GM19438 (cell line): ENCODE measurements around the gene IQSEC1.

Source experiments
- ATAC-seq: cut with Tn5 transposase; IDR thresholded peaks from one replicate; pipeline ENCODE4 v1.9.1; 2021; ENCODE audit warnings: low read depth; ENCODE audit not compliant: unreplicated experiment

IQSEC1 gene

GRCh38 chr3:12903000-12903800 is 170.0 kb downstream of the IQSEC1 start:
- no peak for ATAC-seq

DNA sequence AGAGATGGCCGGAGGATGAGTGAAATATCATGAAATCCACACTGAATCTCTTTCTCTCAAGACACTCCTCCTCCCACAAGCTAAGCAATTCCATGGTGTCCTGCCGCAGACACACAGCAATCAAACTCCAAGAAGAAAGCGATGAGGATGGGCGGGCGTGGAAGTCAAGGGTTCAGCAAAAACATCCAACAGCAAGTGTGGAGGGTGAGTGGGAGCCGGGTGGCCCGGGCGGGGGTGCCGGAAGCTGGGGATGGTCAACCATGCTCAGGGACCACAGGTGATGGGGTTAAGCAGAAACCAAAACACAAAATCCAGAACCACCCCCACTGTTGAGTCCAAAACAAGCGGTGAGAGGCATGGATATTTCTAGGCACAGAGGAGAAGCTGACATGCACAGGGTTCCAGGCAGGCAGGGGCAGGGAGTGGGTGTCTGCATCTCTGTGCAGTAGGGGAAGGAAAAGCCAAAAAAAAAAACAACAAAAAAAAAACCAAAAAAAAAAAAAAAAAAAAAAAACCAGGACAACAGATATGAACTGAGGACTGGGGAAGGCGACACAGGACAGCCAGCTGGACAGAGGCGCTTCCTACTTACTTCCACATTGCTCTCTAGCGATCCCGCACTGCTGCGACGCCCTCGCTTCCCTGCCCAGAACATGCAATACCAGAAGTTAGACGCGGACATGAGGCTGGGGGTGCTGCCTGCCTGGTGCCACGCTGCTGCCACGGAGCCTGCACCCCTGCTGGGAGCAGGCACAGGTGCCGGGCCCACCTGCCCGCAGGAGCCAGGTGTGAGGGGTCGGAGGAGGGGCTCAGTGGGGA is 170.8 kb downstream of the IQSEC1 start:
- no peak for ATAC-seq

- ATAC-seq, result no peak
Observed at GRCh38 chr3:12901623-12902045, 171.6 kb downstream of the IQSEC1 start.

DNA sequence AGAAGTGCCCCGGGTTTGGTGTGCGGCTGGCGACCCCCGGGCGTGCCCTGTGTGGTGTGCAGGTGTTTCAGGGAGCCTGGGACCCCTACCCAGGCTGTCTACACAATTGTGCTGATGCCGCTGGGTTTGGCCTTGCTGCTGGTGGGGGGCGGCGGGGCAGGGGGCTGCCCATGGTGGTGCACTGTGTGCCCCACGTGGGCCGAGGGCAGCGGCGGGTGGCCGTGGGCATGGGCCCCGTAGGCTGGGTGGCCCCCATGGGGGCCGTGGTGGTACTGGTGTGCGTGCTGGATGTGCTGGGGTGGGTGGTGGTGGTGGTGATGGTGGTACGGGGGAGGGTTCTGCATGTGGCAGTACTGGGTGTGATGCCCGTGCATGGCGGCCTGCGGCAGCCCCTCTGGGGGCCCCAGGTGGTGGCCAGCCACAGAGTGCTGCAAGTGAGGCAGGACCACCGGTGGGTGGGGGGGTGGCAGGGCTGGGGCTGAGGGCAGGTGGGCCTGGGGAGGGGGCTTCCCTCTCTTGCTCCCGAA is 172.3 kb downstream of the IQSEC1 start:
- ATAC-seq, result no peak

GRCh38 chr3:12898965-12899755 is 174.1 kb downstream of the IQSEC1 start:
- ATAC-seq, result no peak

- no peak for ATAC-seq
Observed at GRCh38 chr3:12898290-12898964, 174.8 kb downstream of the IQSEC1 start.

- no peak for ATAC-seq
Observed at GRCh38 chr3:12897381-12898289, 175.6 kb downstream of the IQSEC1 start.

GRCh38 chr3:12896063-12896985 is 176.9 kb downstream of the IQSEC1 start:
- no peak for ATAC-seq

- no peak for ATAC-seq
Observed at GRCh38 chr3:12895391-12896062, 177.7 kb downstream of the IQSEC1 start.

- ATAC-seq, result no peak
Observed at GRCh38 chr3:12894629-12895028, 178.6 kb downstream of the IQSEC1 start.

GRCh38 chr3:12893852-12894251 is 179.4 kb downstream of the IQSEC1 start:
- no peak for ATAC-seq

GRCh38 chr3:12893247-12893646 is 180.0 kb downstream of the IQSEC1 start:
- no peak for ATAC-seq

- no peak for ATAC-seq
Observed at GRCh38 chr3:12892840-12893189, 180.4 kb downstream of the IQSEC1 start.

DNA sequence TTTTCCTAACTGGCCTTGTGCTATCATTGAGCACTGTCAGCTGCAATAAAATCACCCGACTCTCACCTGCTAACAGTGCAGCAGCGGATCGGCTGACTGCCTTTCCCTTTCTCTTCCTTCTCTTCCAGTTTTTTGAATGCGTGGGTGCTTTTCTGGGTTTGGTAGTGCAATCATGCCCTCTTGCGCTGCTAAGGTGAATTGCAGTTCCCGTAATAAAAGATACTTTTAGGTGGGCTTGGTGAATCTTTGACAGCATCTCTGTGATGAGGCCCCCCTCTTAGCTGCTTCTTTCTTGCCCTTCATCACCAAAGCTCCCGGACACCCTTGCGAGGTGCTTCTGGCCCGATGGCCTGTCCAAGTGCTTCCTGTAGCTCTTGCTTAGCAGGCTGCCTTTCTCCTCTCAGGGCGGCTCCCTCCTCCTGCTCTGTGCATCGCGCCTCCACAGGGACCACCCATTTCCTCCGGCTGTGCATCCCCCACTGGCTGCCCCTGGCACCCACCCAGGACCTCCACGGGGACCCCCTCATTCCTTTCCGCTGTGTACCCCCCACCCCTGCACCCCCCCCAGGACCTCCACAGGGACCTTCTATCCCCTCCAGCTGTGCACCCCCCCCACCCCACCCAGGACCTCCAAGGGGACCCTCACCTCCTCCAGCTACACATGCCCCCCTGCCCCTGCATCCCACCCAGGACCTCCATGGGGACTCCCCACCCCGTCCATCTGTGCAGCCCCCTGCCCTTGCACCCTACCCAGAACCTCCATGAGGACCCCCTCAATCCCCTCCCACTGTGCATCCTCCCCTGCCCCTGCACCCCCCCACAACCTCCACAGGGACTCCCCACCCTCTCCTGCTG is 181.0 kb downstream of the IQSEC1 start:
- no peak for ATAC-seq

GRCh38 chr3:12891391-12891984 is 181.7 kb downstream of the IQSEC1 start:
- no peak for ATAC-seq

DNA sequence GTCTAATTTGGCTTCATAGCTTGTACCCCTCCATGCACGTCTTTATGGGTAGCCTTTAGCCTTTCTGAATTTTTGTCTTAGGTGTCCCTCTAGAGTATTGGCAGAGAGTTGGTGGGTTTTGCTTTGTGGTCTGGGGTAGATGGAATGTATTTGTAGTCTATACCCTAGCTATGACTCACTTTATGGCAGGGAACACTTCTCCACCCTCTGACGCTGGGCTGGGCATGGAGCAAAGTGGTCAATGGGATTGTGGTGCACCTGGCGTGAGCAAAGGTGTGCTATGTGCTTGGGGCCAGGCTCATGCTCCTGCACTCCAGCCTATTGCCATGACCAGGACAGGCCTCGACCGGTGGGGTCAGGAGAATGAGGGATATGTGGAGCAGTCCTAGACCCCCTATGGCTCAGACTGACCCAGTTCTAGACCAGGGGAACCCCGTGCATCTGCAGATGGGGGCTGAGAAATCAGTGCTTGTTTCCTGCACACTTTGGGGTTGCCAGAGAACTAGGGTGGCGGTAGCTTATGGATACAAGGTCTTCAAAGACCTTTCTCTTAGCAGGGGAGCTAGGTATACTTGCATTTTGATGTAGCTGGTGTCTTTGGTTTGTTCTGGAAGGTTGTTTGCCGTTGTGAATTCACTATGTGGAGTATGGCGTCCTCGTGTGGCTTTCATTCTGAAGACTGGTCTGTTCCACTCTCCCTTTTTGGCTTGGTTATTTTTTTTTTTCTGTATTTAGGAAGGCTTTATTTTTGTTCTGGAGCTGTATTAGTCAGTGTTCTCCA is 182.4 kb downstream of the IQSEC1 start:
- ATAC-seq, result no peak
